Colonic mucosa (tissue), 4 donors: ENCODE data around the gene KRT32. TPM values are rescaled to one million over a fixed set of nuclear protein-coding genes. Genes with fewer than 3 reads are reported as not detected.

Experiments
- DNase-seq: peaks from one replicate; pipeline ENCODE4 v3.0.0-alpha.2; 2020
- H3K27ac ChIP-seq: fragments of 200-600 bp; one replicate; pipeline ENCODE4 v1.8.0; 2021
- H3K27me3 ChIP-seq: fragments of 200-600 bp; one replicate; pipeline ENCODE4 v1.8.0; 2021
- H3K36me3 ChIP-seq: fragments of 200-600 bp; one replicate; pipeline ENCODE4 v1.8.0; 2021
- H3K4me1 ChIP-seq: fragments of 200-600 bp; one replicate; pipeline ENCODE4 v1.8.0; 2021; ENCODE audit warnings: mild to moderate bottlenecking
- H3K4me3 ChIP-seq: fragments of 200-600 bp; one replicate; pipeline ENCODE4 v1.8.0; 2021
- H3K9ac ChIP-seq, 2 donors: one replicate each; pipeline ENCODE4 v1.7.0; 2013; ENCODE audit warnings: control low read depth in 2 of 2, low read depth in 2 of 2, low read length in 2 of 2
- H3K9me3 ChIP-seq: fragments of 200-600 bp; one replicate; pipeline ENCODE4 v1.8.0; 2021
- CTCF ChIP-seq: fragments of 200-600 bp; IDR thresholded peaks from one replicate; pipeline ENCODE4 v1.8.0; 2022; ENCODE audit warnings: antibody characterized with exemption, mild to moderate bottlenecking
- intact Hi-C: fragments of 100-400 bp; cut with DNase I; formaldehyde crosslinking; loops from one replicate; pipeline ENCODE4 v1.14.1; 2022
- total RNA-seq, 2 donors: library from RNA; stranded (reverse); fragmentation: NEBNext Ultra II Directional in 1 of 2; extraction: Animal tissue kit (Norgen Biotek cat#: 25700) in 1 of 2; gene quantifications; one replicate each; pipeline ENCODE4 v1.2.1, GENCODE V29; 2021
- donor health status: healthy.
- donor health status: DM: no; HTN: no; CAD: no.
- donor health status: DM: no; HTN: no; CAD: no.

The KRT32 gene
- total RNA-seq, 2 donors from 2014 or later: not detected

- Histone ChIP-seq H3K9ac (no peak overlapping the region), H3K27me3 (no peaks in the 10 kb centered on the region), H3K36me3 (no peaks in the 10 kb centered on the region), H3K4me1 (no peaks in the 10 kb centered on the region), H3K4me3 (no peak overlapping the region), H3K9me3 (no peaks in the 10 kb centered on the region), H3K27ac (no peak overlapping the region)
- TF ChIP-seq CTCF: no peak
- no peak for DNase-seq
- intact Hi-C loops: no loop called here
Measured at GRCh38 chr17:41451154-41451728, 15.9 kb downstream of the KRT32 start.

- no peak for TF ChIP-seq CTCF
- no peaks in the 10 kb centered on the region for H3K9me3 ChIP-seq
- intact Hi-C loops: no loop called here
Measured at GRCh38 chr17:41449008-41449407, 18.2 kb downstream of the KRT32 start.

GRCh38 chr17:41448506-41448905 is 18.7 kb downstream of the KRT32 start:
- H3K9ac ChIP-seq: no peak overlapping the region
- no peaks in the 10 kb centered on the region for H3K4me1 ChIP-seq
- intact Hi-C loops: no loop called here
- no peak for TF ChIP-seq CTCF
- H3K27me3 ChIP-seq: no peaks in the 10 kb centered on the region
- no peaks in the 10 kb centered on the region for H3K36me3 ChIP-seq
- no peak overlapping the region for H3K4me3 ChIP-seq
- H3K27ac ChIP-seq: no peak overlapping the region
- H3K9me3 ChIP-seq: no peaks in the 10 kb centered on the region
- no peak for DNase-seq

More at GRCh38 chr17:41449008-41449407, 18.2 kb downstream of the KRT32 start:
- H3K27ac ChIP-seq: no peak overlapping the region
- H3K36me3 ChIP-seq: no peaks in the 10 kb centered on the region
- no peaks in the 10 kb centered on the region for H3K27me3 ChIP-seq
- H3K9ac ChIP-seq: no peak overlapping the region
- H3K4me3 ChIP-seq: no peak overlapping the region
- H3K4me1 ChIP-seq: no peaks in the 10 kb centered on the region
- no peak for DNase-seq

- no peaks in the 10 kb centered on the region for H3K27me3 ChIP-seq
- no peak overlapping the region for H3K4me3 ChIP-seq
- DNase-seq: no peak
- H3K27ac ChIP-seq: no peak overlapping the region
- H3K36me3 ChIP-seq: no peaks in the 10 kb centered on the region
- H3K9me3 ChIP-seq: no peaks in the 10 kb centered on the region
- H3K9ac ChIP-seq: no peak overlapping the region
- intact Hi-C loops: no loop called here
- no peaks in the 10 kb centered on the region for H3K4me1 ChIP-seq
- no peak for TF ChIP-seq CTCF
Measured at GRCh38 chr17:41446806-41447205, 20.4 kb downstream of the KRT32 start.

GRCh38 chr17:41444640-41445039 is 22.5 kb downstream of the KRT32 start:
- no peak overlapping the region for H3K27ac ChIP-seq
- intact Hi-C loops: no loop called here

More at GRCh38 chr17:41444640-41445039, 22.5 kb downstream of the KRT32 start:
- Histone ChIP-seq H3K4me3 (no peak overlapping the region), H3K4me1 (no peaks in the 10 kb centered on the region), H3K9me3 (no peaks in the 10 kb centered on the region), H3K36me3 (no peaks in the 10 kb centered on the region), H3K27me3 (no peaks in the 10 kb centered on the region), H3K9ac (no peak overlapping the region)
- TF ChIP-seq CTCF: no peak
- no peak for DNase-seq
